ENCODE results near the gene NUDT2. TPM values are rescaled to one million over a fixed set of nuclear protein-coding genes. Genes with fewer than 3 reads are reported as not detected.

NUDT2 gene
- total RNA-seq, 1 experiment from 2014 or later = 17.8 TPM

DNA sequence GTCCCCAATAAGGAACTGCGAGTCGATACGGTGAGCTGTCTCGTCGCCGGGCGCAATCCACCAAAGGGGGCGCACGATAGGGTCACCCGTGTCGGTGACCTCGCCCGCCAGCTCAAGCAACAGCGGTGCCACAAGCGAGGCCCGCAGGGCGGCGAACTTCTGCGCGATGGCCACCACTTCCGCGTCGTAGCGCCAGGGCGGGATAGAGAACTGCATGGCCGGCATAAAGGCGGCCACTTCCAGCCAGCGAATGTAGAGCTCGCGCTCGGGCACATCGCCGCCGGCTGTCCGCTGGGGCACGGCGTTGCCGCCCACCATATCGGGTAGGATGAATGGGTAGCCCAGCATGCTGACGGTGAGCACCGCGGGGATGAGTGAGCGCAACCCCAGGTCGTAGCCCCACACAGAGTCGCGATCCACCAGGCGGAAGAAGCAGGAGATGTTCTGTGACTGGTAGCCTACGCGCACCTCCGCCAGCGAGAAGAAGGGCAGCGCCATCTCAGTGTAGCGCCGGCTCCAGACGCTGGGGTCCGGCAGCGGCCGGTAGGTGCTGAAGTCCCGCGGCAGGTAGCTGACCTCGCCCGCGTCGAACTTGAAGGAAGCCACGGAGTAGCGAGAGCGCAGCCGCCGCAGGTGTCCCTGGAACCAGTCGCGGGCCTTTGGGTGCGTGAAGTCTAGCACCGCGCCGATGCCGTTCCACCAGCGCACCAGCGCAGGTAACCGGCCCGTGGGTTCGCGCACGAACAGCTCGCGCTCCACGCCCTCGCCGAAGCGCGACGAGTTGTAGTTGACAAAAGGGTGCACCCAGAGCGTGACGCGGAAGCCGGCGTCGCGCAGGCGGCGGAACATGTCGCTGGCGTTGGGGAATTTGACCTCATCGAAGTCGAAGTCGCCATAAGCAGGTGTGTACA lies 41.9 kb downstream of the NUDT2 start (continued):
- TF ChIP-seq SMAD4 (CRISPR knock-in tag; IDR thresholded peaks at IDR 0.05) (no peak), ELF4 (CRISPR knock-in tag; IDR thresholded peaks at IDR 0.05; ENCODE audit: low read depth) (no peak)
- TF ChIP-seq, protein P1, sequence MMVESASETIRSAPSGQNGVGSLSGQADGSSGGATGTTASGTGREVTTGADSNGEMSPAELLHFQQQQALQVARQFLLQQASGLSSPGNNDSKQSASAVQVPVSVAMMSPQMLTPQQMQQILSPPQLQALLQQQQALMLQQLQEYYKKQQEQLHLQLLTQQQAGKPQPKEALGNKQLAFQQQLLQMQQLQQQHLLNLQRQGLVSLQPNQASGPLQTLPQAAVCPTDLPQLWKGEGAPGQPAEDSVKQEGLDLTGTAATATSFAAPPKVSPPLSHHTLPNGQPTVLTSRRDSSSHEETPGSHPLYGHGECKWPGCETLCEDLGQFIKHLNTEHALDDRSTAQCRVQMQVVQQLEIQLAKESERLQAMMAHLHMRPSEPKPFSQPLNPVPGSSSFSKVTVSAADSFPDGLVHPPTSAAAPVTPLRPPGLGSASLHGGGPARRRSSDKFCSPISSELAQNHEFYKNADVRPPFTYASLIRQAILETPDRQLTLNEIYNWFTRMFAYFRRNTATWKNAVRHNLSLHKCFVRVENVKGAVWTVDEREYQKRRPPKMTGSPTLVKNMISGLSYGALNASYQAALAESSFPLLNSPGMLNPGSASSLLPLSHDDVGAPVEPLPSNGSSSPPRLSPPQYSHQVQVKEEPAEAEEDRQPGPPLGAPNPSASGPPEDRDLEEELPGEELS (CRISPR knock-in tag; IDR thresholded peaks at IDR 0.05) = no peak
- TF ChIP-seq, protein P2, sequence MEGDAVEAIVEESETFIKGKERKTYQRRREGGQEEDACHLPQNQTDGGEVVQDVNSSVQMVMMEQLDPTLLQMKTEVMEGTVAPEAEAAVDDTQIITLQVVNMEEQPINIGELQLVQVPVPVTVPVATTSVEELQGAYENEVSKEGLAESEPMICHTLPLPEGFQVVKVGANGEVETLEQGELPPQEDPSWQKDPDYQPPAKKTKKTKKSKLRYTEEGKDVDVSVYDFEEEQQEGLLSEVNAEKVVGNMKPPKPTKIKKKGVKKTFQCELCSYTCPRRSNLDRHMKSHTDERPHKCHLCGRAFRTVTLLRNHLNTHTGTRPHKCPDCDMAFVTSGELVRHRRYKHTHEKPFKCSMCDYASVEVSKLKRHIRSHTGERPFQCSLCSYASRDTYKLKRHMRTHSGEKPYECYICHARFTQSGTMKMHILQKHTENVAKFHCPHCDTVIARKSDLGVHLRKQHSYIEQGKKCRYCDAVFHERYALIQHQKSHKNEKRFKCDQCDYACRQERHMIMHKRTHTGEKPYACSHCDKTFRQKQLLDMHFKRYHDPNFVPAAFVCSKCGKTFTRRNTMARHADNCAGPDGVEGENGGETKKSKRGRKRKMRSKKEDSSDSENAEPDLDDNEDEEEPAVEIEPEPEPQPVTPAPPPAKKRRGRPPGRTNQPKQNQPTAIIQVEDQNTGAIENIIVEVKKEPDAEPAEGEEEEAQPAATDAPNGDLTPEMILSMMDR (IDR thresholded peaks at IDR 0.05) = no peak

DNA sequence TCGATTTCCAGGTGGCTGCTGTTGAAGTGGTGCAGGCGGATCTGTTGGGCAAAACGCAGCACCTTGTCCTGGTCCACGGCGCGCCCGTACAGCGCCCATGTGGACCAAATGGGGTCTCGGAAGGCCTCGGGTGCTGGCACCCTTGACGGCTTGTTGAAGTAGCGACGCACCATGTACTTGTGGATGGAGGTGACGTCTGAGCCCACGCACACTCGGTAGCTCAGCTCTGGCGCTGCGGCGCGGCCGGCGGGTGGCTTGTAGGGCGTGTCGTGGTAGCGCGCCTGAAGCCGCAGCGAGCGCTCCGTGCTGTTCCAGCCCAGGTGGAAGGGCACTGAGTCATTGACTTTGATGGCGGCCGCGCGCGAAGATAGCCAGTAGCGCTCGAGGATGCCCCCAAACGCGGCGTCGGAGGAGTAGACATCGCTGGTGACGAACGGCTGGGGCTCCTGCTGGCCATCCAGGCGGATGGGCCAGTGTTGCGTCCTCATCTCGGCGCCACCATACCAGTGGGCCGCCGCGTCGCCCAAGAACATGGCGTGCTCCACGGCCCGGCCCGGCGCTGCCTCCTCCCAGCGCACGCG lies 42.6 kb downstream of the NUDT2 start:
- TF ChIP-seq ZNF263 (CRISPR knock-in tag; IDR thresholded peaks at IDR 0.05; ENCODE audit: low read depth) (no peak), TCF7 (CRISPR knock-in tag; IDR thresholded peaks at IDR 0.05; ENCODE audit: low read depth) (no peak), ETV6 (CRISPR knock-in tag; IDR thresholded peaks at IDR 0.05) (no peak), TEAD4 (CRISPR knock-in tag; IDR thresholded peaks at IDR 0.05) (no peak), SMAD3 (CRISPR knock-in tag; IDR thresholded peaks at IDR 0.05; ENCODE audit: borderline replicate concordance) (no peak)
- TF ChIP-seq, protein P3, sequence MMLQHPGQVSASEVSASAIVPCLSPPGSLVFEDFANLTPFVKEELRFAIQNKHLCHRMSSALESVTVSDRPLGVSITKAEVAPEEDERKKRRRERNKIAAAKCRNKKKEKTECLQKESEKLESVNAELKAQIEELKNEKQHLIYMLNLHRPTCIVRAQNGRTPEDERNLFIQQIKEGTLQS (CRISPR knock-in tag; conservative IDR thresholded peaks at IDR 0.05) = no peak
- TF ChIP-seq, protein P4, sequence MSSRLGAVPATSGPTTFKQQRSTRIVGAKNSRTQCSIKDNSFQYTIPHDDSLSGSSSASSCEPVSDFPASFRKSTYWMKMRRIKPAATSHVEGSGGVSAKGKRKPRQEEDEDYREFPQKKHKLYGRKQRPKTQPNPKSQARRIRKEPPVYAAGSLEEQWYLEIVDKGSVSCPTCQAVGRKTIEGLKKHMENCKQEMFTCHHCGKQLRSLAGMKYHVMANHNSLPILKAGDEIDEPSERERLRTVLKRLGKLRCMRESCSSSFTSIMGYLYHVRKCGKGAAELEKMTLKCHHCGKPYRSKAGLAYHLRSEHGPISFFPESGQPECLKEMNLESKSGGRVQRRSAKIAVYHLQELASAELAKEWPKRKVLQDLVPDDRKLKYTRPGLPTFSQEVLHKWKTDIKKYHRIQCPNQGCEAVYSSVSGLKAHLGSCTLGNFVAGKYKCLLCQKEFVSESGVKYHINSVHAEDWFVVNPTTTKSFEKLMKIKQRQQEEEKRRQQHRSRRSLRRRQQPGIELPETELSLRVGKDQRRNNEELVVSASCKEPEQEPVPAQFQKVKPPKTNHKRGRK (CRISPR knock-in tag; IDR thresholded peaks at IDR 0.05; ENCODE audit: borderline replicate concordance) = no peak
- TF ChIP-seq, protein P5, sequence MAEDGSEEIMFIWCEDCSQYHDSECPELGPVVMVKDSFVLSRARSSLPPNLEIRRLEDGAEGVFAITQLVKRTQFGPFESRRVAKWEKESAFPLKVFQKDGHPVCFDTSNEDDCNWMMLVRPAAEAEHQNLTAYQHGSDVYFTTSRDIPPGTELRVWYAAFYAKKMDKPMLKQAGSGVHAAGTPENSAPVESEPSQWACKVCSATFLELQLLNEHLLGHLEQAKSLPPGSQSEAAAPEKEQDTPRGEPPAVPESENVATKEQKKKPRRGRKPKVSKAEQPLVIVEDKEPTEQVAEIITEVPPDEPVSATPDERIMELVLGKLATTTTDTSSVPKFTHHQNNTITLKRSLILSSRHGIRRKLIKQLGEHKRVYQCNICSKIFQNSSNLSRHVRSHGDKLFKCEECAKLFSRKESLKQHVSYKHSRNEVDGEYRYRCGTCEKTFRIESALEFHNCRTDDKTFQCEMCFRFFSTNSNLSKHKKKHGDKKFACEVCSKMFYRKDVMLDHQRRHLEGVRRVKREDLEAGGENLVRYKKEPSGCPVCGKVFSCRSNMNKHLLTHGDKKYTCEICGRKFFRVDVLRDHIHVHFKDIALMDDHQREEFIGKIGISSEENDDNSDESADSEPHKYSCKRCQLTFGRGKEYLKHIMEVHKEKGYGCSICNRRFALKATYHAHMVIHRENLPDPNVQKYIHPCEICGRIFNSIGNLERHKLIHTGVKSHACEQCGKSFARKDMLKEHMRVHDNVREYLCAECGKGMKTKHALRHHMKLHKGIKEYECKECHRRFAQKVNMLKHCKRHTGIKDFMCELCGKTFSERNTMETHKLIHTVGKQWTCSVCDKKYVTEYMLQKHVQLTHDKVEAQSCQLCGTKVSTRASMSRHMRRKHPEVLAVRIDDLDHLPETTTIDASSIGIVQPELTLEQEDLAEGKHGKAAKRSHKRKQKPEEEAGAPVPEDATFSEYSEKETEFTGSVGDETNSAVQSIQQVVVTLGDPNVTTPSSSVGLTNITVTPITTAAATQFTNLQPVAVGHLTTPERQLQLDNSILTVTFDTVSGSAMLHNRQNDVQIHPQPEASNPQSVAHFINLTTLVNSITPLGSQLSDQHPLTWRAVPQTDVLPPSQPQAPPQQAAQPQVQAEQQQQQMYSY (CRISPR knock-in tag; IDR thresholded peaks at IDR 0.05) = no peak
- Mint-ChIP-seq H3K27me3 (ENCODE audit: low read depth) (no peaks in the 10 kb centered on the region; the same call in 1 of the 2 replicates), H3K4me1 (peaks cover 24% of the 10 kb centered on the region), H3K36me3 (peaks cover 38% of the 10 kb centered on the region), H3K27ac (no peak overlapping the region), H3K9me3 (peaks cover 20% of the 10 kb centered on the region), H3K4me3 (no peak overlapping the region)
- ChIA-PET CTCF (interaction anchor here (0.5 to 1.7 kb wide), 5 partner anchors 8 to 558 kb away, joined by 3 to 6 read pairs (median 3); no protein-coding TSS in a partner anchor), POLR2A (no interaction called here)
- ATAC-seq (no peak), DNase-seq (ENCODE audit: low spot score) (no peak)

All from WTC11 (cell line).